GM19455 (cell line): Measurements from ENCODE around the gene RAD1.

Source experiments
- ATAC-seq: cut with Tn5 transposase; IDR thresholded peaks from one replicate; pipeline ENCODE4 v1.9.1; 2021; ENCODE audit not compliant: unreplicated experiment

RAD1 gene

DNA sequence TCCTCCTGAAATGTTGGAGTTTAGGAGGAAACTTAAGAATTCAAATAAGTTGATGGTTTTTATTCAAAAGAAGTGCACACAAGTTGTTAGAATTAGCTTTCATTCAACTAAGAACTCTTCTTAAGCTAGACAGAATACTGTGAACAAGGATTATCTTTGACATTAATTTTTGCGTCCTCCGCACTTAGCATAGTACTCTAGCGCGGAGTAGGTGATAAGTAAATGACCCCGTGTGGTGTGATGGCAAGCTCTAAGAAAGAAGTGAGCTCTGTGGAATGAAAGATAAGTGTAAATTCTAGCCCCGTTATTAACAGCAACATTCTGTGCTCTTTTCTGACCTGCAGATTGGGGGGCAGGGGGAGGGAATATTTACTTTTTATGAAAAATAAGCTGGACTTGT lies 1.2 kb upstream of the RAD1 start:
- ATAC-seq: no peak

GRCh38 chr5:34915856-34916192 lies 520 bp upstream of the RAD1 start:
- ATAC-seq: peak; percentile 5

DNA sequence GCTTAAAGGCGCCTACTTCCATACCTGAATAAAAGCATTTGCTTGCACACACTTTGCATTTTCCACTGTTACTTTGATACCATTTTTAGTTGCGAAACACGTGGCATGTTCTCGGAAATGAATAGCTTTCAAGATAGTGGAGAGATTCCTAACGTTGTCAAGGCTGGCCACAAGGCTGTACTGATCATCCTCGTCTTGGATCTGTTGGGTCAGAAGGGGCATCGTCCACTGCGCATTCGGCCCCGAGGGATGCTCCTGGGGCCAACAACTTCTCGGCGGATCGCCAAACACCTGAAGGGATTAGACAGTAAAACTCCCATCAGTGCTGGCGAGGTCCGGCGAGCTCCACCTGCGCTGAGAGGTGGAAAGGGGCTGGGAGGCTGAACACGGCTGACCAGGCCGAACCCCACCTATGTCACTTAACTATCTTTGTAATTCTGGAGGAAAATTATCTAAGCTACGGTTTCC lies 599 bp downstream of the RAD1 start:
- ATAC-seq: peak; percentile 19

DNA sequence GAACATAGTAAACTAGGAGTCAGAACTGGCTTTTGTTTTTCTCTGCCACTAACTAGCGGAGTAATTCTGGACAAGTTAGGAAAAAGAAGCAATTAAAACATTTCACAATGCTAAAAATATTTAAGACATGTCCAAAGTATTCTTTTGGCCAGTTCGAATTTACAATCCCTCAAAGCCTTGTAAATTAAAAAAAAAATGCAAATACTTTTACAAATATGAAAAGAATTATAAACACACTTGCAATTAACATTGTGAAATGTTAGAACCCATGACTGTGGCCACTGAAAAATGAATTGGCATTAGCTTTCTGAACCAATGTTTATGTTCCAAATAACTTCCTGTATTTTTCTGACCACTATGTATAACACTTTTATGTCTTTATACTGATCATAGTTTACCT lies 2.2 kb downstream of the RAD1 start:
- ATAC-seq: no peak

GRCh38 chr5:34905564-34905963 lies 9.7 kb downstream of the RAD1 start:
- ATAC-seq: no peak

DNA sequence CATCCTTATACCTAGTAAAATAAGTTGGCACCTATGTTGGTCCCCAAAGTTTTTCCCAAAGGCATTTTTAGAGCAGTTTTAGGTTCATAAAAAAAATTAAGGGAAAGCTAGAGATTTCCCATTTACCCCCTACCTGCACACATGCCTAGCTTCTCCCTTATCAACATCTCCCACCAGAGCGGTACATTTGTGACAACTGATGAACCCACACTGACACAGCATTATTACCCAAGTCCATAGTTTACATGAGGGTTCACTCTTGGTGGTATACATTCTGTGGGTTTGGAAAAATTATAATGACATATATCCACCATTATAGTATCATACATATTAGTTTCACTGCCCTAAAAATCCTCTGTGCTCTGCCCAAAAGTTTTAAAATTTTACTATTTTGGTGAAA lies 12.0 kb downstream of the RAD1 start:
- no peak for ATAC-seq

DNA sequence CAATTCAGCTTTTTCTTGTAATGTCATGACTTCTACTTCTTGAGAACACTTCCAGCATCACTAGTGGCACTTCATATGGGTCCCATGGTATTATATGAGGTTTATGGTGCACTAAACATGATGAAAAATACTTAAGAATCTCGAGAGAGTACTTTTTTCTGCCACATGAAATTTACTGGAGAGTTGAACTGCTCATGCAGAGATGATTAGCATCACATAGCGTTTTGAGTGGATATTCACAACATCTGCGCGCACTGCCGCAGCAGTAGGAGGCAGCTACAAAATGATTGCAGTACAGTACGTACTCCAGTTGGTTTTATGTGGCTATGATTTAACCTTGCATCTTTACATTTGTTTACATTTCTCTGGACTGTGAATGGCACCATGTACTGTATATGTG lies 14.7 kb downstream of the RAD1 start:
- no peak for ATAC-seq

DNA sequence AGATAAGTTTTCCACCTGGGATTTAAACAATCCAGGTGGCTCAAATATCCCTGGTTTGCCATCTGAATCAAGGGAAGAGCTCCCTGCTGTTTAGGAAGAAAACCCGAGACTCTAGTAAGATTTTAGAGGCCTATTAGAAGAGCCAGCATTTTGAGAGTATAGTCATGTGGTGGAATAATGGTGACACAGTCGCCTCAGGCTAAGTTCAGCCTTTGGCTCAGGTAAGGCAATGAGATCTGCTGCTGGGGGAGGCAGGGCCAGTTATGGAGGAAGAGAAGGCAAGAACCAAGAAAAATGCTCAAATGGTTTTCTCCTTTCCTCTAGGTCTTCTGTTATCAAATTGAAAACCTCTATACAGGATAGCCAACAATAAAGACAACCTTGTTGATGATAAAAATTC lies 16.2 kb downstream of the RAD1 start:
- no peak for ATAC-seq

- peak; percentile 80 for ATAC-seq
These were observed 16.9 kb downstream of the RAD1 start for GRCh38 chr5:34898258-34898895.

DNA sequence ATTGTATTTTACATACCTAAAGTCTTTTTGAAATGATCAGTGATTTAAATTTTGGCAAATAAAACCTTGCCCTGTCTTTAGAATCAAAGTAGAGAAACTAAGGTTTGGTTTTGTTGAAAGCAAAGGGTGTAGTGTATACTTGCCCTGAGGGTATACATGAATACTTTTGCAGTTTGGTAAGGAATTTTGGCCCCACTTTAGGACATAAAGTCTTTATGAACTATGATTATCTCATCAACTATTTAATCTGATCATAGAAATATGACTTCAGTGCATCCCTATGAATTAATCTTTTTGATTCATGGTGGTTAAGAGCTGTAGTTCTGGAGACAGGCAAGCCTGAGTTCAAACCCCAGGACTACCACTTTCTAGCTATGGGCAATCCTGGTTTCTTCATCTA lies 17.7 kb downstream of the RAD1 start:
- ATAC-seq: no peak

DNA sequence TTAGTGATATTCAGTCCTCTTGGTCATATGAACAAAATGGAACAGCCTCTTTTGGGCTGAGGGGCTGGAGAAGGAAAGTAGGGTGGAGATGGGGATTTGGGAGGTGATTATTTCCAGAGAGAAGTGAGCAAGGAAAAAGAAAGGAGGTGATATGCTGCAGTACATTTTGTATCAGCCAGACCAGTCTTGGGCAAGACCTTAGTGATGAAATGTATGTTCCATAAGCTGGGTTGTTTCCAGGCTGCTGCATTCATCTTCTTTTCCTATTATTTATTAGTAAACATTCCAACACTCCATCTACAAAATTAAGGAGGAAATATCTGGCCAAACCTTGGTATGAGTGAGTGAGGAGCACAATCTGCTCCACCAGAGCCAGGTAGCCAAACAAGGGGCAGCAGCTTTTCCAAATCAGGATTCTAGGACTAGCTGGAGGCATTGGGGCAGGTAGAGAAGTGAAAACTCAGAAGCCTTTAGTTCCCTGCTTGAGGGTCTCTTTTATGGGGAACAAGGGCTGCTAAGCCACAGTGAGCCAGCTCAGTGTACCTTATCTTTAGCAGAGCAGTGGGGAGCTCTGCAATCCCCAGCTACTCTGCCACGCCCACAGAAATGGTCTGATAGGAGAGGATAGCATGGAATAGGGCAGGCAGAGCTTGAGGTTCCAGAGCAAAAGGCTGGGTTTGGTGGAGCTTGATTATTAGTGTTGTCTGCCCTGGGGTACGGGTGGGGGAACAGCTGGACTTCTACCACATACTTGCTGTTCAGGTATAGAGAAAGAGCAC lies 19.5 kb downstream of the RAD1 start:
- no peak for ATAC-seq

- no peak for ATAC-seq
These were observed 20.6 kb downstream of the RAD1 start for GRCh38 chr5:34894716-34895115.

GRCh38 chr5:34892414-34892813 lies 22.9 kb downstream of the RAD1 start:
- no peak for ATAC-seq

DNA sequence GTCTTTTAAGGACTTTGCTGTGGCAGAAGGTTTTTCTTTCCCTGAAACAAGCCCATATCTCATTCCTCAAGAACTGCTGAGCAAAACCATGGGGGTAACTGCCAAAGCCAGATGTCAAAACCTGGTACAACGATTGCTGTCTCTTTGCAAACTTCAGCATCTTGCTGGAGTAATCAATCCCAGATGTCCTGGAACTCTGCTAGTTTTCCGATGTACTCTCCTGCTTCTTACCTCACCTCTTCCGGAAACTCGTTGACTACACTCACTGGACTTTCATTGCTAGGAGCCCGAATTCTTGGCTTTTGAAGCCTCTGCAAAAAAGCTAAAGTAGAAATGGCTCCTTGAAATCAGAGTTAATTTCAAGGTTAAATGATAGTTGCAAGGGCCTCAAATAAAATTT lies 23.3 kb downstream of the RAD1 start:
- no peak for ATAC-seq

DNA sequence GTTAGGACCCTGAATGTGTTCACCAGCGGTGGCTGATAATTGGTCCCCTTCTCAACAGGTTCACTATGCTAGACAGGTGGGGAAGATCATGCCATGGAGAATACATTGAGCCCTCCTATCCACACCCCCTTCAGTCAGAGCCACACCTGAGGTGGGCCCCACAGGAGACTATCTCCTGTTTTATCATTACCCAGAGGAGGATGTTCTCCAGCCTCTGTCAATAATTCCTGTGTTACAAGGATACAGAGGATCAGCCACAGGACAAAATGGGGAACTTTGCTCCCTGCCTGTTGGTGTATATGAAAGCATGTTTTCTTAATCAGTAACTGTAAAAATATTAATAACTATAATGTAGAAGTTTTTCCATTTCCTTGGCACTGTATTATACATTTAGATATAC lies 25.9 kb downstream of the RAD1 start:
- ATAC-seq: no peak

DNA sequence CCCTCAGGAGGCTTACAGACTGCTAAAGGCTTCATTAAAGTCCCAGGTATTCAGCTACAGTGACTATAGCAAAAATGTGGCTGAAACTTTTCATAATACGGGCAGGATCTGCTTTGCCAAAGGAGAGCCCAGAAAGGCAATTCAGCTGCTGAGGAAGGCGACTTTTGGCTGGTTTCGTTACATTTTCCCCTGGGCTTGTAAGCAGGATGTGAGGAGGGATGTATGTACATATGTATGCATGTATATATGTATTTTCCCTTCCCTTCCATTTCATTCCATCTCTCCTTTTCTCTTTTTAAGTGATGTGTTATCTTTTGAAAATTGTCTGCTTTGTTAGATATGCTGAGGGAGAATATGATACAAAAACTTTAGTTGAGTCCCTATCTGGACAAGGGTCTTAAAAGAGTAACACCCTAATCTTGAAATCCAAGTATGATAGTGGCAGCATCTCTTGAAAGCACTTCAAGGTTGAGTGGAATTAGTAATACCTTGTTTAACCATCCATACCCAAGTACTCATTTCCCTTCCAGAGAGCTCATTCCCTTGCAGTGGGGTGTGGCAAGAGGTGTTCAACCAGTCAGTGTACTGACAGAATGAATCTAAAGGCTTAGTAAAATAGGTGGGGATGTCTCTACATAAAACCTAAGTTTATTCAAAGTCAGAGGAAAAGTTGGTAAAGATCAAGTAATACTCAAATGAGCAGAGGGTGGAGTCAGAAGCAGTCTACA lies 28.7 kb downstream of the RAD1 start:
- ATAC-seq: no peak

- no peak for ATAC-seq
These were observed 34.1 kb downstream of the RAD1 start for GRCh38 chr5:34881246-34881645.

DNA sequence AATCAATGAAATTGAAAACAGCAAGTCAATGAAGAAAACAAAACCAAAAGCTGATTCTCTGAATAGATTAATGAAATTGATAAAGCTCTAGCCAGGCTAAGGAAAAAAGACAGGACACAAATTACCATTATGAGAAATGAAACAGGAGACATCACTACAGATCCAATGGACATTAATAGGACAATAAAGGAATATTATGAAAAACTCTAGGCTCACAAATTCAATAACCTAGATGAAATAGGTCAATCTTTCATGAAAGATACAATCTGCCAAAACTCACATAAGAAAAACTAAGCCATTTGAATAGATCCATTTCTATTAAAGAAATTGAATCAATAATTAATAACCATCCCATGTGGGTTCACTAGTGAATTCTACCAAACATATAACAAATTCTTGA lies 39.0 kb downstream of the RAD1 start:
- ATAC-seq: no peak

DNA sequence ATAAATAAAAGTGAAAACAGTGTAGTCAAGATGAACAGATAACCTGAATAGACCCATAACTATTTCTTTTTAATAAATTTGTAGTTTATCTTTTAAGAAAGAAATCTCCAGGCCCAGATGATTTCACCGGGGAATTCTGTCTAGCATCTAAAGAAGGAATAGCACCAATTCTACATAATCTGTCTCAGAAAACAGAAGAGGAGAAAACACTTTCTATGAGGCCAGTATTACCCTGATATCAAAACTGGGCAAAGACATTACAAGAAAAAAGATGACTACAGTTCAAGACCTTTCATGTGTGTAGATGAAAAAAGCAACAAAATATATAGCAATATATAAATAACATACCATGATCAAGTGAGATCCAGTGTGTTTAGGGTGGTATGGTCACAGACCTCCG lies 44.9 kb downstream of the RAD1 start:
- no peak for ATAC-seq

DNA sequence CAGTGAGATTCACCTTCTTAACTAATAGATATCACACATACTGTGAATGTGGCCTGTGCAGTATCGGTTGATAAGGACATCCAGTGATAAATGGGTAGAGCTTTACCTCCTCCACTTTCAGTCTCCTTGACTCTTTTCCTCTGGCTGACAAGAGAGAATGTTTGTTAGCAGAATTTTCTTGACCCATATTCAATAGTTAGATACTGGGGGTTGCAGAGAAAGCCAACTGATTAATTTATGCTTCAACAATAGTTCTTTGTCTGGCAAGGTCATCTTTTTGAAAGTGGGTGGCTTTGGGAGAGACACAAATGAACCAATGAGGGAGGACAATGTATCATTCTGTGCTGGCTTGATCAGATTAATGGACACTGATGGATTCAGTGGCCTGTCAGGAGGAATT lies 46.0 kb downstream of the RAD1 start:
- no peak for ATAC-seq

DNA sequence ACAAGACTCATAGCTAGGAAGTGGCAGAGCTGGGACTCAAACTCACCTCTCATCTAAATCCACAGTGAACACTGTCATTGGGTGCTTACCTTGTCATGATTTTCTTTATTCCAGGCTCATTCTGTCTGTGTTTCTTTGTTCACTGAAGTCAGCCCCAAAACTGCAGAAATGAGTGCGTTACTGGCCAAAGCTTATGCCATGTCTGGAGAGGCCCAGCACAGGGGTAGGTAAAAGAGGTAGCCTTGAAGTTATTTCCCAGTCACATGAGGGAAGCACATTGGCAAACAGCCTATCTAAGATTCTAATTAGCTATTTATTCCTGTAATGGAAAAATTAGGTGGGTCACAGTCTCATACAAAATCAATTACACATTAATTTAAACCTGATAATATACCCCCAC lies 46.5 kb downstream of the RAD1 start:
- ATAC-seq: no peak

- no peak for ATAC-seq
These were observed 47.6 kb downstream of the RAD1 start for GRCh38 chr5:34867660-34868059.
